GM19455 (cell line): Measurements from ENCODE around the gene ANO5.

Experiments
- ATAC-seq: cut with Tn5 transposase; IDR thresholded peaks from one replicate; pipeline ENCODE4 v1.9.1; 2021; ENCODE audit not compliant: unreplicated experiment

ANO5 gene

DNA sequence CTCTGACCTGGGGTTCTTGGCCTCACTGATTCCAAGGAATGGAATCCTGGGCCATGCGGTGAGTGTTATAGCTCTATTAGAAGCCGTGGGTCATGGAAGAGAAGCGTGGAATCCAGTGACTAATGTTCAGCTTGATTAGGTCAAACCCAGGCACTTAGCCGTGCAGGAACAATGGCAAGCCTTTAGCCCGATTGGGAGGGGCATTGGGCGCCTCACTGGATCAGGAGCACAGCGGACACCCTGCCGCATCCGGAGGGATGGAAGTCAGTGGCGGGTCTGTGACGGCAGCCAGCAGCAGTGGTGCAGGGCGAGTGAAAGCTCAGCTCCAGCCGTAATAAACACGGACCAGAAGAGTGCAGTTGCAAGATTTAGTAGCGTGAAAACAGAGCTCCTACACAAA lies 124.8 kb downstream of the ANO5 start:
- ATAC-seq = no peak

DNA sequence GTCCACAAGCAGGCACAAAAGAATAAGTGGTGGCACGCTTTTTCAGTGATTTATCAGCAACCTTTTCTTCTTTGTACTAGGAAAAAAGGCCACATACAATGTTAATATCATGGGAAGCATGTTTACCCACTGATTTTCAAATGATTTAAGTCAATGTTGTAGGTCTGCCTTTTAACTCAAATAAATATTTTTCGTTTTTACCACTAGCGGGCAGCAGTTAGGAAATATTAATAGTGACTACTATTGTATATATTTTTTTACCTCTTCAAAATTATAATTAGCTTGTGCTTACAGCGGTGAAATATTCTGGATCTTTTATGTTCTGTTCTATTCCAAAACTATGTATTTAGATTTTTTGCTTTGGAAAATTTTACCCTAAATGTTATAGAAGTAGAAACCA lies 138.9 kb downstream of the ANO5 start:
- no peak for ATAC-seq
